RWPE1 (cell line): ENCODE data around the gene S100A2.
A peak's percentile ranks its signal among the peaks of the same experiment; 100 is the strongest.

Source experiments
- CTCF ChIA-PET: fragments of 350-600 bp; sonication (Branson Sonifier 250); formaldehyde crosslinking; extraction: SDS; loops from one replicate; lab custom pipeline; 2021; lab: Yijun Ruan, JAX
- POLR2A ChIA-PET: fragments of 400-600 bp; formaldehyde crosslinking; extraction: SDS; loops from one replicate; lab custom pipeline; 2020; ENCODE audit warnings: antibody characterized with exemption; ENCODE audit not compliant: low non-redundant PET; lab: Yijun Ruan, JAX
- DNase-seq: peaks from one replicate; pipeline ENCODE4 v3.0.0; 2012; ENCODE audit warnings: low spot score
- H3K27ac ChIP-seq: fragments of 450-650 bp; 2 replicates; pipeline ENCODE4 v1.5.1; 2017
- CTCF ChIP-seq: fragments of 450-650 bp; conservative IDR thresholded peaks from 2 replicates; pipeline ENCODE4 v1.5.1; 2017; ENCODE audit warnings: low read depth, mild to moderate bottlenecking

S100A2 gene

GRCh38 chr1:153565529-153566374, at the start of gene S100A2:
Gene S100A2 (minus strand): TSS chr1:153565844. CDS start chr1:153563877, 1,967 bp downstream.
- TF ChIP-seq CTCF: no peak
- POLR2A ChIA-PET: interaction anchor here (0.6 to 1.7 kb wide), 6 partner anchors 29 to 50 kb away, joined by 3 to 11 read pairs (median 5); partner anchors contain the start of genes S100A16 and S100A6
- CTCF ChIA-PET: interaction anchor here (1.0 kb wide), 1 partner anchor 55 kb away, joined by 4 read pairs; no protein-coding TSS in a partner anchor
- peak within 1 kb of the TSS; percentile 100 for H3K27ac ChIP-seq
- DNase-seq: peak; percentile 91

- ChIA-PET CTCF (interaction anchor here (0.6 to 4.5 kb wide), 4 partner anchors 39 to 327 kb away, joined by 3 to 23 read pairs (median 3); no protein-coding TSS in a partner anchor), POLR2A (interaction anchor here (0.6 to 7.6 kb wide), 5 partner anchors 8 to 50 kb away, joined by 3 to 56 read pairs (median 4); partner anchors contain the start of genes CHTOP, S100A1, S100A13 and S100A2)
- no peak for DNase-seq
- TF ChIP-seq CTCF: no peak
- peak overlapping the region; percentile 99 for H3K27ac ChIP-seq
Observed at GRCh38 chr1:153615406-153615805, 49.8 kb upstream of the S100A2 start.

- POLR2A ChIA-PET: interaction anchor here (0.6 to 7.6 kb wide), 3 partner anchors 12 to 50 kb away, joined by 4 to 56 read pairs (median 4); partner anchors contain the start of genes S100A1, S100A13 and S100A2
- H3K27ac ChIP-seq: peak overlapping the region; percentile 99
- CTCF ChIA-PET: interaction anchor here (0.6 to 4.5 kb wide), 4 partner anchors 39 to 1751 kb away, joined by 3 to 23 read pairs (median 3); no protein-coding TSS in a partner anchor
- no peak for DNase-seq
- TF ChIP-seq CTCF: no peak
Observed at GRCh38 chr1:153614906-153615305, 49.3 kb upstream of the S100A2 start.

- no peak for TF ChIP-seq CTCF
- CTCF ChIA-PET: interaction anchor here (0.6 to 4.5 kb wide), 4 partner anchors 42 to 1750 kb away, joined by 3 to 23 read pairs (median 3); no protein-coding TSS in a partner anchor
- H3K27ac ChIP-seq: peak overlapping the region; percentile 99
- POLR2A ChIA-PET: interaction anchor here (7.6 kb wide), 1 partner anchor 12 kb away, joined by 56 read pairs; the partner anchor contains the start of genes S100A1 and S100A13
- no peak for DNase-seq
Observed at GRCh38 chr1:153614189-153614900, 48.7 kb upstream of the S100A2 start.

GRCh38 chr1:153613406-153613805, 47.8 kb upstream of the S100A2 start:
- H3K27ac ChIP-seq: peak overlapping the region; percentile 99
- TF ChIP-seq CTCF: no peak
- POLR2A ChIA-PET: interaction anchor here (0.5 to 7.6 kb wide), 6 partner anchors 13 to 701 kb away, joined by 3 to 56 read pairs (median 3); partner anchors contain the start of genes CHTOP, S100A1 and S100A13
- no peak for DNase-seq
- CTCF ChIA-PET: interaction anchor here (4.5 kb wide), 1 partner anchor 41 kb away, joined by 23 read pairs; no protein-coding TSS in a partner anchor
